GM12801 (cell line): Measurements from ENCODE around the gene DDX52.

Experiments
- CTCF ChIP-seq: IDR thresholded peaks from one replicate; pipeline ENCODE4 v1.5.1; 2011; ENCODE audit warnings: control low read depth; ENCODE audit not compliant: insufficient read length; ENCODE audit errors: extremely low read depth

Gene DDX52

GRCh38 chr17:37676115-37676925 is 33.1 kb upstream of the DDX52 start:
- no peak for TF ChIP-seq CTCF

GRCh38 chr17:37674511-37674910 is 31.3 kb upstream of the DDX52 start:
- no peak for TF ChIP-seq CTCF

GRCh38 chr17:37673386-37673785 is 30.1 kb upstream of the DDX52 start:
- TF ChIP-seq CTCF = no peak

- TF ChIP-seq CTCF = no peak
Observed at GRCh38 chr17:37672548-37673078, 29.4 kb upstream of the DDX52 start.

- no peak for TF ChIP-seq CTCF
Observed at GRCh38 chr17:37671824-37672547, 28.7 kb upstream of the DDX52 start.

GRCh38 chr17:37671028-37671823 is 28.0 kb upstream of the DDX52 start:
- TF ChIP-seq CTCF = no peak

GRCh38 chr17:37667039-37667438 is 23.8 kb upstream of the DDX52 start:
- TF ChIP-seq CTCF = no peak
